DOHH2 (cell line): ENCODE results near the gene WWOX.

ENCODE experiments used
- H3F3A ChIP-seq: fragments of 200-600 bp; sonication (generic), shearing (Covaris generic); 2 replicates; pipeline ENCODE4 v1.6.0; 2016; ENCODE audit warnings: antibody characterized with exemption, mild to moderate bottlenecking; ENCODE audit not compliant: control insufficient read depth, insufficient read depth
- H3K27ac ChIP-seq: fragments of 200-600 bp; sonication (generic); 2 replicates; pipeline ENCODE4 v1.5.1; 2014; ENCODE audit warnings: low read depth, mild to moderate bottlenecking, low read length, moderate library complexity
- H3K27me3 ChIP-seq: fragments of 200-600 bp; sonication (generic); 2 replicates; pipeline ENCODE4 v1.6.1; 2014; ENCODE audit warnings: mild to moderate bottlenecking, low read length, mixed read lengths; ENCODE audit not compliant: control insufficient read depth
- H3K36me3 ChIP-seq: fragments of 200-600 bp; sonication (generic); 2 replicates; pipeline ENCODE4 v1.6.1; 2014; ENCODE audit warnings: mild to moderate bottlenecking, low read length, moderate library complexity, mixed read lengths; ENCODE audit not compliant: control insufficient read depth
- H3K4me1 ChIP-seq: fragments of 200-600 bp; sonication (generic); 2 replicates; pipeline ENCODE4 v1.6.1; 2014; ENCODE audit warnings: mild to moderate bottlenecking, low read length, mixed read lengths; ENCODE audit not compliant: control insufficient read depth
- H3K4me2 ChIP-seq: fragments of 200-600 bp; sonication (generic); 2 replicates; pipeline ENCODE4 v1.6.0; 2014; ENCODE audit warnings: mild to moderate bottlenecking, low read length, moderate library complexity
- H3K4me3 ChIP-seq: fragments of 200-600 bp; sonication (generic); 2 replicates; pipeline ENCODE4 v1.5.1; 2014; ENCODE audit warnings: mild to moderate bottlenecking, low read length, mixed read lengths
- H3K79me2 ChIP-seq: fragments of 200-600 bp; sonication (generic); 2 replicates; pipeline ENCODE4 v1.6.1; 2014; ENCODE audit warnings: mild to moderate bottlenecking, low read length, mixed read lengths; ENCODE audit not compliant: control insufficient read depth
- H3K9me2 ChIP-seq: fragments of 200-600 bp; sonication (generic); replicated peaks from 2 replicates; pipeline ENCODE4 v1.6.1; 2014; ENCODE audit warnings: mild to moderate bottlenecking, low read length, mixed read lengths; ENCODE audit not compliant: control insufficient read depth
- H3K9me3 ChIP-seq: fragments of 200-600 bp; sonication (generic); 2 replicates; pipeline ENCODE4 v1.6.1; 2014; ENCODE audit warnings: antibody characterized with exemption, low read length, mixed read lengths; ENCODE audit not compliant: control insufficient read depth, insufficient read depth
- H4K20me1 ChIP-seq: fragments of 200-600 bp; sonication (generic); 2 replicates; pipeline ENCODE4 v1.6.0; 2014; ENCODE audit warnings: low read depth, mild to moderate bottlenecking, antibody characterized with exemption, low read length, moderate library complexity; ENCODE audit not compliant: control insufficient read depth, insufficient read depth
- EZH2phosphoT487 ChIP-seq: fragments of 200-600 bp; sonication (generic); IDR thresholded peaks from 2 replicates; pipeline ENCODE4 v1.6.1; 2017; ENCODE audit warnings: borderline replicate concordance, mild to moderate bottlenecking, antibody characterized with exemption, low read length, moderate library complexity, mixed read lengths
- TF ChIP-seq, protein P1 (sequence below): fragments of 200-600 bp; sonication (generic); IDR thresholded peaks from one replicate; pipeline ENCODE4 v1.5.1; 2014; ENCODE audit warnings: antibody characterized with exemption, mild to moderate bottlenecking, low read depth, low read length; ENCODE audit not compliant: poor library complexity, severe bottlenecking

Gene WWOX

DNA sequence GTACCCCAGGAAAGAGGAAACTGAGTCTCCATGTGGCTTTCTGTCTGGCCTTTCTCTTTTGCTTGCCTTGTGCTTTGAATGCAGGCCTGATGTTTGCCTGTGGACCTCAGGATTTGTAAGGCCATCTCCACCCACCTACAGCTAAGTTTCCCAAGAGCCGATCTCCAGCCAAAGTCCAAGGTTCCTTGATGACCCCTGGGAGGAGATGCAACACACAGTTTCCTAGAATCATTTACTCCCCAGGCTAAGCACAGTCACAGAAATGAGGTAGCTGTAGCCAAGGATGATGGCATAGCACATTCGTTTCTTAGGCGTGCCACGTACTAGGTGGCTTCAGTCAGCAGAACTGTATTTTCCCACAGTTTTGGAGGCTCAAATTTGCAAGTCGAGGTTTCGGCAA lies 905.6 kb downstream of the WWOX start:
- Histone ChIP-seq H3F3A (no peaks in the 10 kb centered on the region), H3K4me3 (no peak overlapping the region), H3K36me3 (no peaks in the 10 kb centered on the region), H3K79me2 (no peaks in the 10 kb centered on the region), H3K27ac (no peak overlapping the region), H3K27me3 (no peaks in the 10 kb centered on the region), H4K20me1 (no peaks in the 10 kb centered on the region), H3K9me2 (no peaks in the 10 kb centered on the region), H3K4me1 (peaks cover 9% of the 10 kb centered on the region), H3K9me3 (no peaks in the 10 kb centered on the region), H3K4me2 (no peak overlapping the region)
- TF ChIP-seq, protein P1, sequence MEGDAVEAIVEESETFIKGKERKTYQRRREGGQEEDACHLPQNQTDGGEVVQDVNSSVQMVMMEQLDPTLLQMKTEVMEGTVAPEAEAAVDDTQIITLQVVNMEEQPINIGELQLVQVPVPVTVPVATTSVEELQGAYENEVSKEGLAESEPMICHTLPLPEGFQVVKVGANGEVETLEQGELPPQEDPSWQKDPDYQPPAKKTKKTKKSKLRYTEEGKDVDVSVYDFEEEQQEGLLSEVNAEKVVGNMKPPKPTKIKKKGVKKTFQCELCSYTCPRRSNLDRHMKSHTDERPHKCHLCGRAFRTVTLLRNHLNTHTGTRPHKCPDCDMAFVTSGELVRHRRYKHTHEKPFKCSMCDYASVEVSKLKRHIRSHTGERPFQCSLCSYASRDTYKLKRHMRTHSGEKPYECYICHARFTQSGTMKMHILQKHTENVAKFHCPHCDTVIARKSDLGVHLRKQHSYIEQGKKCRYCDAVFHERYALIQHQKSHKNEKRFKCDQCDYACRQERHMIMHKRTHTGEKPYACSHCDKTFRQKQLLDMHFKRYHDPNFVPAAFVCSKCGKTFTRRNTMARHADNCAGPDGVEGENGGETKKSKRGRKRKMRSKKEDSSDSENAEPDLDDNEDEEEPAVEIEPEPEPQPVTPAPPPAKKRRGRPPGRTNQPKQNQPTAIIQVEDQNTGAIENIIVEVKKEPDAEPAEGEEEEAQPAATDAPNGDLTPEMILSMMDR = no peak
- TF ChIP-seq EZH2phosphoT487 = no peak

DNA sequence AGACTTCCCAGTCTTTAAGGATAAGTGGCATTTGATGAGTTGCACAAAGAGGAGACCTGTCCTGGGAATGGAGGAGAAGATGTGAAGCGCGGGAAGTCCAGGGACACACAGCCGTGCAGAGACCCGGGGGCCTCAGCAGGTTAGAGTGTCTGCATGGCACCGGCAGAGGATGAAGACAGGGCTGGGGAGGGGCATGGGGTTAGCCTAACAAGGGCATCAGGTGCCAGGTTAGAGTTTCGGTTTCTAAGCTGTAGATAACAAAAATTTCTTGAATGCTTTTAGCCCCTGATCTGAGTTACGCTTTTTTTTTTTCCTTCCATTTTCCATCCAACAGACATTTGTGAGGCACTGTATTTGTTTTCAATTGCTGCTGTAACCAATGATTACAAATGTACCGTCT lies 906.8 kb downstream of the WWOX start:
- Histone ChIP-seq H3K4me1 (peaks cover 9% of the 10 kb centered on the region), H3K27me3 (no peaks in the 10 kb centered on the region), H3K27ac (no peak overlapping the region), H3K4me3 (no peak overlapping the region), H3K9me3 (no peaks in the 10 kb centered on the region), H4K20me1 (no peaks in the 10 kb centered on the region), H3K9me2 (no peaks in the 10 kb centered on the region), H3K79me2 (no peaks in the 10 kb centered on the region), H3K36me3 (no peaks in the 10 kb centered on the region), H3K4me2 (no peak overlapping the region), H3F3A (no peaks in the 10 kb centered on the region)
- TF ChIP-seq EZH2phosphoT487 = no peak
- TF ChIP-seq, protein P1 = no peak

DNA sequence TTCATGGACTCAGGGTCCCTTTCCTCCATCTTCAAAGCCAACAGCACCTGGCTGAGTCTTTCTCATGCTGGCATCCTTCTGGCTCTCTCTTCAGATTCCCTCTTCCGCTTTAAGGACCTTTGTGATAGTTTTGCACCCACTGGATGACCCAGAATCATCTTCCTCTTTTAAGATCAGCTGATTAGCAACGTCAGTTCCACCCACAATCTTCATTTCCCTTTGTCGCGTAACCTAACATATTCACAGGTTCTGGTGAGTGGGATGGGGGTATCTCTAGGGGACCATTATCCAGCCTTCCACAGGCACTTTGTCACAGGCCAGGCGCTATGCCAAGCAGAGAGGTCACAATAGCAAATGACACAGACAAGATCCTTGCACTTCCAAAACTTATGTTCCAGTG lies 907.3 kb downstream of the WWOX start:
- Histone ChIP-seq H3K27me3 (no peaks in the 10 kb centered on the region), H3K4me3 (no peak overlapping the region), H3K36me3 (no peaks in the 10 kb centered on the region), H3K27ac (no peak overlapping the region), H3K9me3 (no peaks in the 10 kb centered on the region), H3K79me2 (no peaks in the 10 kb centered on the region), H3F3A (no peaks in the 10 kb centered on the region), H4K20me1 (no peaks in the 10 kb centered on the region), H3K4me1 (peaks cover 9% of the 10 kb centered on the region), H3K9me2 (no peaks in the 10 kb centered on the region), H3K4me2 (no peak overlapping the region)
- TF ChIP-seq EZH2phosphoT487 = no peak
- TF ChIP-seq, protein P1 = no peak

DNA sequence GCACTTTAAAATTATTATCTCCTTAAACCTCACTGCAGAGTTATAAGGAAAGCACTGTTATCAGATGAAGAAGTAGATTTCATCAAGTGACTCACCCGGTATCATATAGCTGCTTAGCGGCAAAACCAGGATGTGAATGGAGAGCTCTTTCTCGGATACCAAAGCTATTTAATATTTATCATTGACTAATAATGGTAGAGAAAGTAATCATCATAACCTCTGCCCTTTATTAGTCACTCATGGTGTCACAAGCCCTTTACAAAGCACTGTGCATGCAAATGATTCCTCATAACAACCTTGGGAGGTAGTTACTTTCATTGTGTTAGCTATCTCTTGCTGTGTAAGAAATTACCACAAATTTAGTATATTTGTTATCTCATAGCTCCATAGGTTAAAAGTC lies 908.2 kb downstream of the WWOX start:
- Histone ChIP-seq H3K9me3 (no peaks in the 10 kb centered on the region), H3K9me2 (no peaks in the 10 kb centered on the region), H3K36me3 (no peaks in the 10 kb centered on the region), H3K27ac (no peak overlapping the region), H4K20me1 (no peaks in the 10 kb centered on the region), H3K4me3 (no peak overlapping the region), H3K4me2 (no peak overlapping the region), H3F3A (no peaks in the 10 kb centered on the region), H3K79me2 (no peaks in the 10 kb centered on the region), H3K4me1 (peaks cover 16% of the 10 kb centered on the region), H3K27me3 (no peaks in the 10 kb centered on the region)
- TF ChIP-seq, protein P1 = no peak
- no peak for TF ChIP-seq EZH2phosphoT487
